Common myeloid progenitor, CD34-positive (primary cell): ENCODE measurements around the gene PTPRT.

Experiments
- CTCF ChIA-PET: fragments of 350-600 bp; sonication (Branson Sonifier 250); formaldehyde crosslinking; loops from one replicate; lab custom pipeline; 2021; ENCODE audit warnings: antibody characterized with exemption; lab: Charles Lee
- POLR2A ChIA-PET: fragments of 350-600 bp; sonication (Branson Sonifier 250); formaldehyde crosslinking; loops from one replicate; lab custom pipeline; 2021; ENCODE audit warnings: antibody characterized with exemption; lab: Charles Lee
- DNase-seq, 3 donors: peaks; one replicate each; pipeline versions ENCODE4 v3.0.0 to v3.0.0-alpha.2; 2013
- H3K27ac ChIP-seq, 2 experiments: 1 replicate in 1 of 2; 2 replicates in 1 of 2; pipeline ENCODE4 v1.7.0; 2013; ENCODE audit warnings: inconsistent platforms in 2 of 2, low read length in 2 of 2, mild to moderate bottlenecking in 2 of 2, low read depth in 1 of 2, moderate library complexity in 1 of 2; ENCODE audit not compliant: severe bottlenecking in 2 of 2, insufficient read depth in 1 of 2, poor library complexity in 1 of 2
- H3K27me3 ChIP-seq, 5 experiments: replicated peaks in 2 of 5; 1 replicate in 3 of 5; 2 replicates in 2 of 5; pipeline versions ENCODE4 v1.6.1 to v1.7.0; 2013; ENCODE audit warnings: low read length in 4 of 5, mild to moderate bottlenecking in 2 of 5, moderate library complexity in 2 of 5, inconsistent platforms in 1 of 5; ENCODE audit not compliant: insufficient read depth in 5 of 5, control insufficient read depth in 4 of 5
- H3K36me3 ChIP-seq, 4 experiments: 1 replicate in 2 of 4; 2 replicates in 2 of 4; pipeline versions ENCODE4 v1.6.1 to v1.7.0; 2013; ENCODE audit warnings: low read length in 3 of 4, control low read depth in 1 of 4, mild to moderate bottlenecking in 1 of 4; ENCODE audit not compliant: control insufficient read depth in 4 of 4, insufficient read depth in 4 of 4
- H3K4me1 ChIP-seq, 4 experiments: 1 replicate in 3 of 4; 2 replicates in 1 of 4; pipeline versions ENCODE4 v1.6.1 to v1.7.1; 2013; ENCODE audit warnings: low read length in 3 of 4, mild to moderate bottlenecking in 3 of 4, control low read depth in 1 of 4, inconsistent platforms in 1 of 4, moderate library complexity in 1 of 4; ENCODE audit not compliant: control insufficient read depth in 4 of 4, insufficient read depth in 4 of 4; ENCODE audit errors: control extremely low read depth in 1 of 4
- H3K4me3 ChIP-seq, 7 experiments: 1 replicate in 4 of 7; 2 replicates in 3 of 7; pipeline versions ENCODE4 v1.5.1 to v1.7.0; 2013; ENCODE audit warnings: mild to moderate bottlenecking in 7 of 7, low read length in 6 of 7, moderate library complexity in 6 of 7, inconsistent platforms in 2 of 7, low read depth in 2 of 7, control low read depth in 1 of 7; ENCODE audit not compliant: insufficient read depth in 4 of 7, control insufficient read depth in 1 of 7; ENCODE audit errors: extremely low read depth in 1 of 7
- H3K9me3 ChIP-seq, 5 experiments: 1 replicate in 4 of 5; 2 replicates in 1 of 5; pipeline versions ENCODE4 v1.6.1 to v1.7.1; 2013; ENCODE audit warnings: low read length in 4 of 5, mild to moderate bottlenecking in 2 of 5, inconsistent platforms in 1 of 5, low read depth in 1 of 5, moderate library complexity in 1 of 5; ENCODE audit not compliant: control insufficient read depth in 4 of 5, insufficient read depth in 2 of 5; ENCODE audit errors: control extremely low read depth in 1 of 5
- WGBS: methylation state at CpG from one replicate; pipeline ENCODE4 v1.1.5; 2013; ENCODE audit not compliant: insufficient coverage; 5-methylcytosine and 5-hydroxymethylcytosine counted together

PTPRT gene

DNA sequence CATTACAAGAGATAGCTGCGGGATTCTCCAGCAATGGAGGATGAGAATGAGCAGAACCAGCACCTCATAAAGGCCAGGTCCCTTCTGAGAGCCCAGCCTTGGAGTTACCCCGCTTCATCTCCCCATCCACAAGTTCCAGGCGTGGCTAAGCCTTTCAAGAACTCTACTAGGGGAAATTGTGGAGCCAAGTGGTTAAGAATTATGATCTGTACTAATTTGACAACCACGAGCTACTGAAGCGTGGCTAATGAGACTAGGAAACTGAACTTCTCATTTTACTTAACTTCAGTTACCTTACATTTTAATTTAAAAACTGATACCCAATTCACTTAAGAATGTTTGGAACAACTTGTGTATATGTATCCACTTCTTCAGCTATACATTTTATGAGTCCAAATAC lies 401.0 kb downstream of the PTPRT start:
- H3K27ac ChIP-seq: no peak overlapping the region
- ChIA-PET CTCF (no interaction called here), POLR2A (no interaction called here)
- DNase-seq: no peak
- 14% methylated on average over 2 of the region's 5 CpGs for WGBS
- no peaks in the 10 kb centered on the region for H3K4me1 ChIP-seq
- peaks cover 0 to 2% (median 0%) of the 10 kb centered on the region in 5 experiments for H3K27me3 ChIP-seq
- H3K9me3 ChIP-seq: no peaks in the 10 kb centered on the region
- no peak overlapping the region for H3K4me3 ChIP-seq
- H3K36me3 ChIP-seq: no peaks in the 10 kb centered on the region

DNA sequence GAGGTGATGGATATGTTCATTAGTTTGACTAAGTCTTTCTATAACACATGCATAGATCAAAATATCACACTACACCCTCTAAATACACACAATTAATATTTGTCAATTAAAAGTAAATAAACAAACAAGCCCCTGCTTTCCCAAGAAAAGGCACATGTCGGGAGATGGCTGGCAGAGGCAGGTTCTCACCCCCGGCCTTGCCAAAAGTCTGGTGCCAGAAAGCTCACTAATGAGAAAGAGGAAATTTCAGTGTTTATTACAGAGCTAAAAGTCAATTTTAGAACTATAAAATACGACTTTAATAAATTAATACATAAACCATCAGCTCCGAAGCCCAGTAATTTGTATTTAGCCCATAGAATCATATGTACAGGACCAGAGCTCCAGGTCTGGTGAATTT lies 404.7 kb downstream of the PTPRT start:
- 90% methylated on average over 2 of the region's 4 CpGs for WGBS
- no peak overlapping the region for H3K4me3 ChIP-seq
- POLR2A ChIA-PET: no interaction called here
- CTCF ChIA-PET: no interaction called here
- no peak overlapping the region for H3K27ac ChIP-seq
- H3K9me3 ChIP-seq: no peaks in the 10 kb centered on the region
- no peaks in the 10 kb centered on the region for H3K36me3 ChIP-seq
- no peaks in the 10 kb centered on the region for H3K4me1 ChIP-seq
- no peak for DNase-seq
- no peaks in the 10 kb centered on the region for H3K27me3 ChIP-seq

DNA sequence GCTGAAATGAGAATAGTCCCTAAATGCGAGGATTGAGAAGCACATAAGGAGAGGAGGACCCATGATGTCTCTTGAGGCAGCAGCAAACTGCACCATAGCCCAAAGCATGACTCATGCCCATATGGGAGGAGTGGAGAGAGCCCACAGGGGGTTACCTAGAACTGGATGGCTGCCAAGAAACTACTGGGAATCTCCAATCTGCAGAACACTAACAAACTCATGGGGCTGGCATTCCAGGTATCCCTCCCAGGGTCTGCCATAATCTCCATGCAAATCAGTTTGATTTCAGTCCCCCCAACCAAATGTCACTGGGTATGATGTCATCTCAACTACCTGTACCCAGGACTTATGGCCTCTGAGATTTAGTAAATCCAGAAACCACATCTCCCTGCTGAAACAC lies 410.5 kb downstream of the PTPRT start:
- ChIA-PET POLR2A (no interaction called here), CTCF (no interaction called here)
- Histone ChIP-seq H3K36me3 (no peaks in the 10 kb centered on the region), H3K27me3 (no peaks in the 10 kb centered on the region), H3K4me1 (no peaks in the 10 kb centered on the region), H3K27ac (no peak overlapping the region), H3K9me3 (no peaks in the 10 kb centered on the region), H3K4me3 (no peak overlapping the region)
- WGBS: 100% methylated on average over 1 of the region's 1 CpG
- DNase-seq: no peak

DNA sequence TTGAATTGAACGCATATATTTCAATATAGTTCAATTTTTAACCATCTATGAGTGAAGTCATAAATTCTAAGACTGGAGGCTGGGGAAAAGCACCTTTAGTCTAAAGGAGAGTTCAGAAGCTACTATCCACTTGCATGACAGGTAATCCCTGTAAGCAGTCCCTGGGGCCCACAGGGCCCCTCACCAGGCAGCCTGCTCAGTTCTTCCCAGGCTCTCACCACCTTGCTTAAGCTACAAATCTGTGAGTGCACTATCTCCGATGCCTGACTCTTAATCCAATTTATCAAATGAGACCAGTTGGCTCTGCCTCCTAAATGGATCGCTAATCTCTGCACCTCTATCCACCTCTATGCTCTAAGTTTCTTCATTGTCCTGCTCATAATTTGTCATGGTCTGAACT lies 413.8 kb downstream of the PTPRT start:
- DNase-seq: no peak
- no peak overlapping the region for H3K27ac ChIP-seq
- ChIA-PET POLR2A (no interaction called here), CTCF (no interaction called here)
- no peaks in the 10 kb centered on the region for H3K9me3 ChIP-seq
- 79% methylated on average over 2 of the region's 3 CpGs for WGBS
- no peaks in the 10 kb centered on the region for H3K36me3 ChIP-seq
- H3K27me3 ChIP-seq: no peaks in the 10 kb centered on the region
- no peak overlapping the region for H3K4me3 ChIP-seq
- no peaks in the 10 kb centered on the region for H3K4me1 ChIP-seq

DNA sequence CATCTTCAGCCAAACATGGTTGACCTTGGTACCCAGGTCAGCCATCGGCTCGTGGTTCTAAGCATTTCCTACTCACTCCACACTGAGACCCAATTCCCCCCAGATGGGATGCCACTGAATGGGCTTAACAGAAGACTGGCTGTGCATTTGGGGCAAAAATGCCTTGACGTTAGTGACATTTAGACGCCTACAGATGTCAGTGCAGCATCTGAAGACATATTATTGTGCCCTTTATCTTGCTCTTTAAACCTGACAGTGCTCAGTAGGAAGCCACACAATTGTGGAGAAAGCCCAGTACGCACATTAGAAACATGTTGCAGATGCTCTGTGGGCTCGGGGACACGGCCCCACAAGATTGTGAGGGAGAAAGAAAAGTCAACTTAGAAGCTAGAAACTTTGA lies 414.7 kb downstream of the PTPRT start:
- POLR2A ChIA-PET: no interaction called here

DNA sequence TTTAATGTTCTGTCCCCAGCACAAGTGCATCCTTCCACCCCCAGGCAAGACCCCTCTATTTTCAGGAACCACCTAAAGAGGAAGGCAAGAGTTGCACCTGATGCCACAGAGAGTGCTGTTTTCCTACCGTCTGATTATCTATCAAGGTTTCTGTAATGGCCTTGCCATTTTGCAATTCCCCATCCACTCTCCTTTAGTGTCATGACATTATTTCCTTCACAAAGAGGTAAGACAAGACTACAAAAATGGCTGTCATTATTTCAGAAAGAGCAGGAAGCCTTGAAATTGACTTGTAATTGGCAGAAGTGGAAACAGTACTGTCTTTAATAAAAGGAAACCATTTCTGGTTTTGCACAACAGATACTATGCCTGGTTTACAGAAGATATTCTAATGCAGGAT lies 426.7 kb downstream of the PTPRT start:
- Histone ChIP-seq H3K27me3 (peaks cover 0 to 2% (median 0%) of the 10 kb centered on the region in 5 experiments), H3K4me3 (no peak overlapping the region), H3K27ac (no peak overlapping the region), H3K9me3 (no peaks in the 10 kb centered on the region), H3K4me1 (no peaks in the 10 kb centered on the region), H3K36me3 (no peaks in the 10 kb centered on the region)
- no peak for DNase-seq
- CTCF ChIA-PET: no interaction called here
- 89% methylated on average over 1 of the region's 1 CpG for WGBS
- POLR2A ChIA-PET: no interaction called here

More for the DNA sequence above, 414.7 kb downstream of the PTPRT start:
- Histone ChIP-seq H3K4me1 (no peaks in the 10 kb centered on the region), H3K27ac (no peak overlapping the region), H3K4me3 (no peak overlapping the region), H3K36me3 (no peaks in the 10 kb centered on the region), H3K9me3 (no peaks in the 10 kb centered on the region), H3K27me3 (no peaks in the 10 kb centered on the region)
- CTCF ChIA-PET: no interaction called here
- no peak for DNase-seq
- WGBS: 88% methylated on average over 4 of the region's 7 CpGs

DNA sequence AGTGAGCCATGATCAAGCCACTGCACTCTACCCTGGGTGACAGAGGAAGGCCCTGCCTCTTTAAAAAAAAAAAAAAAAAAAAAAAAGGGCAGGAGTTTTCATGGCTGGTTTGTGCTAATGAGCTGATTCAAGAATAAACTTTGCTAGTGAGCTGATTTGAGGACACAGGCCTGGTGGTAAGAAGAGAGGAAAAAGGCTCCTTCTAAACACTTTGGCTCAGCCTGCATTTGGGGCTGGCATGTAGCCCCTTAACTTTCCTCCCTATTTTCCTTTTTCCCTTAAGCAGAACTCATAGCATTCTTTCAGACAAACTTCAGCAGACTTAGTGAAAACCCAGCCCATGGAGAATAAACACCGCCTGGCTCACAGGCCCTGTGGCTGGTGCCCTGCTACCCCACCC lies 432.7 kb downstream of the PTPRT start:
- no peaks in the 10 kb centered on the region for H3K4me1 ChIP-seq
- no peaks in the 10 kb centered on the region for H3K36me3 ChIP-seq
- CTCF ChIA-PET: no interaction called here
- H3K9me3 ChIP-seq: no peaks in the 10 kb centered on the region
- WGBS: 100% methylated on average over 1 of the region's 1 CpG
- no peak overlapping the region for H3K27ac ChIP-seq
- H3K27me3 ChIP-seq: no peaks in the 10 kb centered on the region
- no peak for DNase-seq
- no peak overlapping the region for H3K4me3 ChIP-seq
- POLR2A ChIA-PET: no interaction called here
